K562 (cell line): ENCODE results near the gene TTC24. TPM values are rescaled to one million over a fixed set of nuclear protein-coding genes. Genes with fewer than 3 reads are reported as not detected.

Source experiments
- ATAC-seq: fragments of 200-7000 bp; cut with Tn5 transposase; 3 replicates; pipeline ENCODE4 v1.9.1; 2020; ENCODE audit warnings: moderate library complexity
- BruUV-seq: library from RNA; stranded (reverse); fragments of 400-500 nt; replicated peaks from 2 replicates; lab custom pipeline; 2021; lab: Mats Ljungman, UMichigan
- CTCF ChIA-PET: fragments of 300-600 bp; formaldehyde crosslinking; extraction: SDS; loops from one replicate; lab custom pipeline; 2021; ENCODE audit warnings: low intra/inter-chr PET ratio; lab: Yijun Ruan, JAX
- POLR2A ChIA-PET: fragments of 300-600, 350-650 bp; sonication (Branson Sonifier 250); formaldehyde crosslinking; extraction: SDS; loops from one replicate; lab custom pipeline; 2021; ENCODE audit warnings: antibody characterized with exemption, inconsistent platforms; lab: Yijun Ruan, JAX
- DNase-seq, 4 experiments: peaks; one replicate each; pipeline versions ENCODE4 v3.0.0 to v3.0.0-alpha.2; 2011 to 2018; ENCODE audit warnings: low spot score in 3 of 4, mixed read lengths in 3 of 4; ENCODE audit errors: extremely low read depth in 1 of 4
- FAIRE-seq: peaks from 2 replicates; lab custom pipeline; 2011; peaks lifted over from hg19 to GRCh38; lab: Jason Lieb, UNC
- H2AFZ ChIP-seq: 2 replicates; pipeline ENCODE4 v1.6.0; 2011; ENCODE audit warnings: low read depth, low read length, control low read depth, inconsistent platforms
- H3K27ac ChIP-seq: fragments of 200-600 bp; 3 replicates; pipeline ENCODE4 v1.8.0; 2011; ENCODE audit warnings: low read depth, mild to moderate bottlenecking, control low read depth, inconsistent platforms, low read length, moderate library complexity, mixed read lengths; ENCODE audit errors: extremely low read depth
- H3K27me3 ChIP-seq, 2 experiments: fragments of 300-600 bp in 1 of 2; 2 replicates in 1 of 2; 3 replicates in 1 of 2; pipeline versions ENCODE4 v1.6.0 to v1.8.0; 2011; ENCODE audit warnings: inconsistent platforms in 2 of 2, low read length in 2 of 2, mild to moderate bottlenecking in 1 of 2, mixed read lengths in 1 of 2, moderate library complexity in 1 of 2; ENCODE audit not compliant: control insufficient read depth in 2 of 2, insufficient read depth in 2 of 2
- H3K36me3 ChIP-seq: fragments of 300-600 bp; 3 replicates; pipeline ENCODE4 v1.8.0; 2011; ENCODE audit warnings: mild to moderate bottlenecking, low read length, inconsistent platforms; ENCODE audit not compliant: control insufficient read depth, insufficient read depth
- H3K4me1 ChIP-seq, 2 experiments: fragments of 200-600 bp in 1 of 2; replicated peaks in 1 of 2; 2 replicates in 1 of 2; 3 replicates in 1 of 2; pipeline versions ENCODE4 v1.5.1 to v1.8.0; 2011; ENCODE audit warnings: inconsistent platforms in 2 of 2, low read length in 2 of 2, mild to moderate bottlenecking in 1 of 2, mixed read lengths in 1 of 2, moderate library complexity in 1 of 2; ENCODE audit not compliant: control insufficient read depth in 2 of 2, insufficient read depth in 2 of 2
- H3K4me2 ChIP-seq: 2 replicates; pipeline ENCODE4 v1.6.1; 2011; ENCODE audit warnings: low read length, control low read depth, inconsistent platforms, mixed read lengths; ENCODE audit not compliant: insufficient read depth
- H3K4me3 ChIP-seq: fragments of 200-600 bp; sonication (generic), shearing (Covaris generic); 2 replicates; pipeline ENCODE4 v1.5.1; 2016; ENCODE audit warnings: control low read depth, inconsistent platforms
- H3K79me2 ChIP-seq: fragments of 200-600 bp; 3 replicates; pipeline ENCODE4 v1.8.0; 2011; ENCODE audit warnings: low read length, inconsistent platforms; ENCODE audit not compliant: control insufficient read depth, insufficient read depth
- H3K9ac ChIP-seq, 2 experiments: 2 replicates each; pipeline versions ENCODE4 v1.6.0 to v1.6.1; 2011; ENCODE audit warnings: low read depth in 2 of 2, low read length in 2 of 2, control low read depth in 1 of 2, inconsistent platforms in 1 of 2, mild to moderate bottlenecking in 1 of 2, mixed read lengths in 1 of 2; ENCODE audit not compliant: insufficient read depth in 1 of 2
- H3K9me1 ChIP-seq: one replicate; pipeline ENCODE4 v1.6.0; 2011; ENCODE audit warnings: inconsistent platforms, mild to moderate bottlenecking, low read length, moderate library complexity; ENCODE audit not compliant: control insufficient read depth, insufficient read depth
- H3K9me3 ChIP-seq: replicated peaks from 2 replicates; pipeline ENCODE4 v1.5.1; 2011; ENCODE audit warnings: low read depth, low read length, inconsistent platforms; ENCODE audit not compliant: control insufficient read depth, insufficient read depth
- H4K20me1 ChIP-seq: replicated peaks from 2 replicates; pipeline ENCODE4 v1.6.1; 2011; ENCODE audit warnings: low read length, inconsistent platforms, mixed read lengths; ENCODE audit not compliant: control insufficient read depth, insufficient read depth
- CEBPG ChIP-seq, 3 experiments: fragments of 200-800 bp in 1 of 3; sonication (Bioruptor generic) in 1 of 3; sonication (generic) in 1 of 3; formaldehyde crosslinking in 1 of 3; IDR thresholded peaks in 2 of 3; conservative IDR thresholded peaks in 1 of 3; 2 replicates each; pipeline versions ENCODE4 v1.6.1 to v1.8.0; 2016 to 2022; ENCODE audit warnings: missing compliant biosample characterization in 2 of 3, missing genetic modification characterization in 2 of 3, mild to moderate bottlenecking in 1 of 3, missing genetic modification reagents in 1 of 3
- CHD1 ChIP-seq: fragments of 200-600 bp; sonication (generic); IDR thresholded peaks from one replicate; pipeline ENCODE4 v1.6.1; 2012; ENCODE audit warnings: mild to moderate bottlenecking, moderate library complexity, low read length, inconsistent platforms
- MITF ChIP-seq: IDR thresholded peaks from 2 replicates; pipeline ENCODE4 v1.6.1; 2014; ENCODE audit warnings: antibody characterized with exemption
- NBN ChIP-seq: fragments of 450-650 bp; IDR thresholded peaks from 2 replicates; pipeline ENCODE4 v1.6.1; 2016; ENCODE audit warnings: low read depth, mild to moderate bottlenecking
- PML ChIP-seq: IDR thresholded peaks from 2 replicates; pipeline ENCODE4 v1.6.1; 2012; ENCODE audit warnings: low read length, inconsistent platforms
- RB1 ChIP-seq: fragments of 450-650 bp; IDR thresholded peaks from 2 replicates; pipeline ENCODE4 v1.6.1; 2017; ENCODE audit warnings: low read depth, mild to moderate bottlenecking
- SMAD4 ChIP-seq: fragments of 250-450 bp; sonication (Bioruptor Pico); conservative IDR thresholded peaks from 2 replicates; pipeline ENCODE4 v1.8.0; 2021; ENCODE audit warnings: inconsistent platforms, mild to moderate bottlenecking, moderate library complexity
- TAF7 ChIP-seq: fragments of 450-650 bp; IDR thresholded peaks from 2 replicates; pipeline ENCODE4 v1.6.1; 2016; ENCODE audit warnings: missing genetic modification characterization, missing compliant biosample characterization
- ZNF124 ChIP-seq: sonication (generic); formaldehyde crosslinking; IDR thresholded peaks from 2 replicates; pipeline ENCODE4 v1.8.1; 2022; ENCODE audit warnings: missing genetic modification reagents
- WGBS: fragments of 100-300 bp; shearing (Covaris generic); methylation state at CpG from one replicate; pipeline ENCODE4 v1.1.6; 2016; ENCODE audit warnings: low coverage, mixed read lengths; ENCODE audit not compliant: insufficient coverage; ENCODE audit errors: missing lambda C conversion rate; 5-methylcytosine and 5-hydroxymethylcytosine counted together
- in situ Hi-C: fragments of 300-500 bp; cut with MboI; formaldehyde crosslinking; loops from 4 replicates; pipeline ENCODE4 v1.15.0; 2018; ENCODE audit warnings: inconsistent platforms, mixed read lengths
- intact Hi-C: fragments of 100-400 bp; cut with micrococcal nuclease; formaldehyde crosslinking; loops from 2 replicates; pipeline ENCODE4 v1.14.2; 2022
- polyA plus RNA-seq, 8 experiments: library from polyadenylated mRNA; depleted of rRNA in 4 of 8; stranded (reverse) in 5 of 8; unstranded in 3 of 8; fragments of >200 nt; fragmentation: Nextera tagmentation in 2 of 8; fragmentation: Illumina TruSeq in 1 of 8; extraction: Ambion mirVana in 2 of 8; extraction: Trizol in 1 of 8; gene quantifications; 2 replicates each; pipeline versions ENCODE4 v1.2.1 to v1.2.3, GENCODE V29; 2011 to 2014; ENCODE audit warnings: inconsistent platforms in 1 of 8, missing spikeins in 1 of 8
- total RNA-seq, 7 experiments: library from RNA; depleted of rRNA in 6 of 7; stranded (reverse); fragments of >200 nt in 6 of 7; fragmentation: Illumina TruSeq in 2 of 7; extraction: Trizol in 2 of 7; gene quantifications; 2 replicates each; pipeline versions ENCODE4 v1.2.1 to v1.2.3, GENCODE V29; 2011 to 2021; ENCODE audit warnings: low replicate concordance in 1 of 7

TTC24 gene
- total and polyA plus RNA-seq, 9 of the 15 experiments (the other 6 are each of a cell fraction or from before 2014, with no cell fraction given), result not detected

GRCh38 chr1:156547434-156547833 is 32.1 kb upstream of the TTC24 start:
- POLR2A ChIA-PET, result interaction anchor here (0.6 kb wide), 2 partner anchors 50 to 97 kb away, joined by 3 to 4 read pairs; no protein-coding TSS in a partner anchor
- H3K4me2 ChIP-seq, result no peak overlapping the region
- TF ChIP-seq MITF (no peak), CHD1 (no peak)
- TF ChIP-seq, all 486 proteins: peak for 0
- Histone ChIP-seq H2AFZ (no peak overlapping the region), H3K79me2 (no peaks in the 10 kb centered on the region), H3K36me3 (peaks cover 35% of the 10 kb centered on the region; the same call in 2 of the 3 replicates), H3K9me1 (no peaks in the 10 kb centered on the region), H4K20me1 (no peaks in the 10 kb centered on the region), H3K27ac (no peak overlapping the region), H3K4me1 (no peaks in the 10 kb centered on the region), H3K27me3 (no peaks in the 10 kb centered on the region), H3K9me3 (no peaks in the 10 kb centered on the region), H3K9ac (no peak overlapping the region), H3K4me3 (no peak overlapping the region)
- CTCF ChIA-PET, result no interaction called here
- intact Hi-C loops (loop anchor here (10.0 kb wide), 1 partner anchor 63 kb away; no protein-coding TSS in a partner anchor), in situ Hi-C loops (no loop called here)
- BruUV-seq, result no TSS peak
- FAIRE-seq (no peak), DNase-seq (no peak), ATAC-seq (no peak)
- 77% methylated on average over 4 of the region's 4 CpGs for WGBS

GRCh38 chr1:156547982-156548381 is 31.5 kb upstream of the TTC24 start:
- no peak for FAIRE-seq
- no peaks in the 10 kb centered on the region for H3K4me1 ChIP-seq
- BruUV-seq, result no TSS peak
- no peak overlapping the region for H3K4me3 ChIP-seq
- H3K79me2 ChIP-seq, result no peaks in the 10 kb centered on the region
- no peak overlapping the region for H3K4me2 ChIP-seq
- intact Hi-C loops, result loop anchor here (10.0 kb wide), 1 partner anchor 63 kb away; no protein-coding TSS in a partner anchor
- H3K9ac ChIP-seq, result peak overlapping the region in 1 of 2 experiments; percentile 57; a peak in 1 of 4 replicates
- H4K20me1 ChIP-seq, result no peaks in the 10 kb centered on the region
- ATAC-seq, result no peak
- H3K9me3 ChIP-seq, result no peaks in the 10 kb centered on the region
- no peak overlapping the region for H2AFZ ChIP-seq
- 82% methylated on average over 9 of the region's 9 CpGs for WGBS
- H3K9me1 ChIP-seq, result no peaks in the 10 kb centered on the region
- in situ Hi-C loops, result no loop called here
- peaks cover 35% of the 10 kb centered on the region; the same call in 2 of the 3 replicates for H3K36me3 ChIP-seq
- CTCF ChIA-PET, result no interaction called here
- no peak for DNase-seq
- no peak overlapping the region for H3K27ac ChIP-seq
- H3K27me3 ChIP-seq, result no peaks in the 10 kb centered on the region
- no peak for TF ChIP-seq TAF7
- no peak for TF ChIP-seq NBN
- no peak for TF ChIP-seq ZNF124 (CRISPR knock-in tag)
- no peak for TF ChIP-seq PML
- TF ChIP-seq SMAD4 (CRISPR knock-in tag), result no peak
- TF ChIP-seq RB1, result no peak
- TF ChIP-seq CEBPG (CRISPR knock-in tag; IDR thresholded peaks at IDR 0.05), result no peak
- no peak for TF ChIP-seq CEBPG (tag; conservative IDR thresholded peaks at IDR 0.05 in 1 of 2, IDR thresholded peaks at IDR 0.05 in 1 of 2)
- POLR2A ChIA-PET, result interaction anchor here (0.6 kb wide), 2 partner anchors 51 to 96 kb away, joined by 3 to 4 read pairs; no protein-coding TSS in a partner anchor
